Hippocampal formation (tissue), 2 donors: ENCODE data around the gene SIAH1.
A peak's percentile ranks its signal among the peaks of the same experiment; 100 is the strongest.
"Not testable (repeated sequence)": the region's sequence is repeated elsewhere in the genome, so short reads cannot be mapped to it uniquely, and the experiment has no call there.

Experiments used
- DNase-seq, 2 donors: peaks; one replicate each; lab custom pipeline; 2025; lab: John Stamatoyannopoulos, UW

Gene SIAH1

GRCh38 chr16:48393485-48394354 lies 8.5 kb upstream of the SIAH1 start:
- DNase-seq, result peak; percentile 67 to 81

- DNase-seq, result no peak
These were observed 7.2 kb upstream of the SIAH1 start for GRCh38 chr16:48392407-48392806.

- DNase-seq, result no peak
These were observed 1.5 kb upstream of the SIAH1 start for GRCh38 chr16:48386559-48387312.

GRCh38 chr16:48384520-48385252 lies 527 bp downstream of the SIAH1 start:
- DNase-seq, result peak in 1 of 2 donors; percentile 51

- DNase-seq, result no peak
These were observed 1.2 kb downstream of the SIAH1 start for GRCh38 chr16:48383877-48384519.

- DNase-seq, result no peak
These were observed 2.0 kb downstream of the SIAH1 start for GRCh38 chr16:48383009-48383876.

DNA sequence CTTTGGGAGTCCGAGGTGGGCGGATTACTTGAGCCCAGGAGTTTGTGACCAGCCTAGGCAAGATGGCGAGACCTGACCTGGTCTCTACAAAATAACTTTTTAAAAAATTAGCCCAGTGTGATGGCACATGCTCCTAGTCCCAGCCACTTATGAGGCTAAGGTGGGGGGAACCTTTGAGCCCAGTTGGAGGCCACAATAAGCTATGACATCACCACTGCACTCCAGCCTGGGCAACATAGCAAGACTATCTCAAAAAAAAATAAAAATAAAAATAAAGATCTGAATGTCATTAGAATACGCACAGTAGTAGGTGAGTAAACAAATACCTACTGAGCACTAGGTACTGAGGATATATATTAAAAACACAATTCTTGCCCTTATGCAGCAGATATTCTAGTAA lies 3.1 kb downstream of the SIAH1 start:
- DNase-seq, result no peak

DNA sequence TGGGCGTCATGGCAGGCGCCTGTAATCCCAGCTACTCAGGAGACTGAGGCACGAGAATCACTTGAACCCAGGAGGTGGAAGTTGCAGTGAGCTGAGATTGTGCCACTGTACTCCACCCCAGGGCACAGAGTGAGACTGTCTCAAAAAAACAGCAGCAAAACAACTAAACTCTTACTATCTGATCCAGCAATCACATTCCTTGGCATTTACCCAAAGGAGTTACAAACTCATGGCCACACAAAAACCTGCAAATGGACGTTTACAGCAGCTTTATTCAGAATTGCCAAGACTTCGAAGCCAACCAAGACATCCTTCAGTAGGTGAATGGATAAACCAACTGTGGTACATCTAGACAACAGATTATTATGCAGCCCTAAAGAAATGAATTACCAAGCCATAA lies 4.0 kb downstream of the SIAH1 start:
- no peak for DNase-seq

- no peak for DNase-seq
These were observed 6.4 kb downstream of the SIAH1 start for GRCh38 chr16:48378836-48379235.

GRCh38 chr16:48378276-48378675 lies 6.9 kb downstream of the SIAH1 start:
- DNase-seq, result no peak

DNA sequence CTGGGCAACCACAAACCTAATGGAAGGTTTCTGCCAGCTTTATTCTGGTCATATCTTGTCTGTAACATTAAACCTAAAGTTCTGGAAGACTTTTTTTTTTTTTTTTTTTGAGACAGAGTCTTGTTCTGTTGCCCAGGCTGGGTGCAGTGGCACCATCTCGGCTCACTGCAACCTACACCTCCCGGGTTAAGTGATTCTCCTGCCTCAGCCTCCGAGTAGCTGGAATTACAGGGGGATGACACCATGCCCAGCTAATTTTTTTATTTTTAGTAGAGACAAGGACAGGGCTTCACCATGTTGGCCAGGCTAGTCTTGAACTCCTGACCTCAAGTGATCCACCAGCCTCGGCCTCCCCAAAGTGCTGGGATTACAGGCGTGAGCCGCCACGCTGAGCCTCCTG lies 7.9 kb downstream of the SIAH1 start:
- DNase-seq, result not testable (repeated sequence)

GRCh38 chr16:48374255-48374654 lies 11.0 kb downstream of the SIAH1 start:
- DNase-seq, result no peak

- no peak for DNase-seq
These were observed 11.8 kb downstream of the SIAH1 start for GRCh38 chr16:48373258-48374029.

DNA sequence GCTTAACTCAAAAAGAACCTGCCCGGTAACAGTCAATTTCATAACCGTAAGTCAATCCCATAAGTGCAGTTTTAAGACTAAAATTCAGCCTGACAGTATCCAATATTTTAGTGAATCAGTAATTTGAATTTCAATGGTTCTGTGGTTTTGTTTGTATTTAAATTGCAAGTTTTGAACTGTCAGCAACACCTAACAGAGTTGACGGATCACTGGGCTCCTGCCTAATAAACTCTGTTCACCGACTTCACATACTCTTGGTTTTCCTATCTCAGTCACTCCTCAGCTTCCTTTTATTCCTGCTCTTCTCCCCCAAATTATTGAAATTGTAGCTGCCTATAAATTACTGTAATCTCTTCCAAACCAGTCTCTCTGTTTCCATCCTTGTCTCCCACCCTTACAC lies 12.5 kb downstream of the SIAH1 start:
- no peak for DNase-seq

- no peak for DNase-seq
These were observed 13.8 kb downstream of the SIAH1 start for GRCh38 chr16:48371393-48371780.

- not testable (repeated sequence) for DNase-seq
These were observed 14.4 kb downstream of the SIAH1 start for GRCh38 chr16:48370668-48371392.

GRCh38 chr16:48370229-48370628 lies 15.0 kb downstream of the SIAH1 start:
- no peak for DNase-seq

DNA sequence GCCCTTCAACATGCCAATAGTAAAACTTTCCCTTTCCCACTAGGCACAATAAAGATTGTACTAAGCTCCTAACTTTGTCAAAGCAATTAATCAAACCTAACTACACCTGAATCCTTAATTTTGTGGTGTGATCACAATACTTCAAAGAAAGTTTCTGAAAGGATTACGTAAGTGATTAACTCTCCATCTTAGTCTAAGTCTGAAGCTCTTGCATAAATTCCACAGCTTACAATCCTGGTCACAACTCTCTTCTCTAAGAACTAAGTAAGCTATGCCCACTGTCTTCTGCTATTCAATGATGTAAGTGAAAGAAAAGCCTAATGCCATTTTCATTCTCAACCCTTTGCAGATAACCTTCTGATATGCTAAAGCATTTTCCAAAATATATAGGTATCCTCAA lies 15.4 kb downstream of the SIAH1 start:
- DNase-seq, result no peak

DNA sequence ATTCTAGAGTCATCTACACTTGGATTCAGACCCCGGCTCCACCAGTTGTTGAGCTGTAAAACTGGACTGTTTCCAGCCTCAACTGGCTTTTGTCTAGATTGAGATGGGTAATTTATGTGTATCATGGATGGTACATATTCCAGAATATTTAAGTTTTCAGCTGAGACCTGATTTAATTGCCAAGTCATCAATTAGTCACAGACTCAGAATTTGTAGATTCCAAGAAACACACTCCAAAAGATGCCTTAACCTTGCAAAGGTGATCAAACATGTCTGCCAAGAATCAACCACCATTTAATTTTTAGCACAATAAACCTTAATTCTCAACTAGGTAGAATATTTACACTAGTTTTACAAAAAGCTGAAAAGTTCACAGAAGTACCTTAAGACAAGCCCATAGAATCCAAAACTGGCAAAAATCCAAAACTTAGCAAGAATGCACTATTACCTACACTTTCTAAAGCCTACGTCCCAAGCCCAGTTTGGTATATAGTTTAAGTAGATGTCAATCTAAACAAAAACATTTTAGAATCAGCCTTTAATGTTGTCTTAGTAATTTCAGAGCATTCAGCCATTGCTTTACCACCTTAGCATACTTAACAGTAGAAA lies 17.7 kb downstream of the SIAH1 start:
- no peak for DNase-seq
